Liver (tissue), 9 donors: ENCODE results near the gene SPATC1L. TPM values are rescaled to one million over a fixed set of nuclear protein-coding genes. Genes with fewer than 3 reads are reported as not detected.
"Not testable (repeated sequence)": the region's sequence is repeated elsewhere in the genome, so short reads cannot be mapped to it uniquely, and the experiment has no call there.

Experiments
- DNase-seq: peaks from one replicate; pipeline ENCODE4 v3.0.0-alpha.2; 2017; ENCODE audit warnings: low spot score
- H3K27ac ChIP-seq, 2 donors: one replicate each; pipeline ENCODE4 v1.7.0; 2013; ENCODE audit warnings: inconsistent platforms in 2 of 2, low read length in 2 of 2, control low read depth in 1 of 2, low read depth in 1 of 2, mild to moderate bottlenecking in 1 of 2
- H3K27me3 ChIP-seq, 4 donors: one replicate each; pipeline versions ENCODE4 v1.6.1 to v1.7.0; 2013; ENCODE audit warnings: low read length in 3 of 4, inconsistent platforms in 1 of 4, mild to moderate bottlenecking in 1 of 4, moderate library complexity in 1 of 4; ENCODE audit not compliant: control insufficient read depth in 4 of 4, insufficient read depth in 4 of 4
- H3K36me3 ChIP-seq, 4 donors: one replicate each; pipeline versions ENCODE4 v1.6.1 to v1.7.0; 2013; ENCODE audit warnings: low read length in 3 of 4, mild to moderate bottlenecking in 3 of 4, low read depth in 1 of 4, moderate library complexity in 1 of 4; ENCODE audit not compliant: control insufficient read depth in 4 of 4, insufficient read depth in 3 of 4
- H3K4me1 ChIP-seq, 4 donors: one replicate each; pipeline versions ENCODE4 v1.6.1 to v1.7.0; 2013; ENCODE audit warnings: low read length in 3 of 4, mild to moderate bottlenecking in 3 of 4, moderate library complexity in 1 of 4; ENCODE audit not compliant: control insufficient read depth in 4 of 4, insufficient read depth in 4 of 4
- H3K4me3 ChIP-seq, 3 donors: one replicate each; pipeline versions ENCODE4 v1.6.1 to v1.7.0; 2013; ENCODE audit warnings: low read length in 3 of 3, control low read depth in 1 of 3, low read depth in 1 of 3, mild to moderate bottlenecking in 1 of 3
- H3K9ac ChIP-seq, 2 donors: one replicate each; pipeline ENCODE4 v1.7.0; 2013; ENCODE audit warnings: low read length in 2 of 2, mild to moderate bottlenecking in 2 of 2, moderate library complexity in 2 of 2, control low read depth in 1 of 2, low read depth in 1 of 2
- H3K9me3 ChIP-seq, 4 donors: one replicate each; pipeline versions ENCODE4 v1.6.1 to v1.7.0; 2013; ENCODE audit warnings: low read length in 3 of 4; ENCODE audit not compliant: control insufficient read depth in 4 of 4
- ATF3 ChIP-seq: IDR thresholded peaks from 2 replicates; pipeline ENCODE4 v1.6.1; 2016; ENCODE audit warnings: antibody characterized with exemption
- EGR1 ChIP-seq, 2 donors: IDR thresholded peaks; 2 replicates each; pipeline ENCODE4 v1.6.1; 2016 to 2018; ENCODE audit warnings: antibody characterized with exemption in 2 of 2, low read depth in 2 of 2
- FOXA1 ChIP-seq: IDR thresholded peaks from 2 replicates; pipeline ENCODE4 v1.6.1; 2016; ENCODE audit warnings: antibody characterized with exemption
- HNF4A ChIP-seq, 2 donors: conservative IDR thresholded peaks; 2 replicates each; pipeline ENCODE4 v1.6.1; 2016; ENCODE audit warnings: antibody characterized with exemption in 2 of 2, mild to moderate bottlenecking in 2 of 2
- HNF4G ChIP-seq: IDR thresholded peaks from 2 replicates; pipeline ENCODE4 v1.6.1; 2016; ENCODE audit warnings: antibody characterized with exemption
- JUND ChIP-seq, 2 donors: IDR thresholded peaks; 2 replicates each; pipeline ENCODE4 v1.6.1; 2016; ENCODE audit warnings: antibody characterized with exemption in 2 of 2
- NR2F2 ChIP-seq: IDR thresholded peaks from 2 replicates; pipeline ENCODE4 v1.6.1; 2016; ENCODE audit warnings: antibody characterized with exemption
- REST ChIP-seq: IDR thresholded peaks from 2 replicates; pipeline ENCODE4 v1.6.1; 2016; ENCODE audit warnings: antibody characterized with exemption, mild to moderate bottlenecking
- RXRA ChIP-seq, 2 donors: IDR thresholded peaks; 2 replicates each; pipeline ENCODE4 v1.6.1; 2017 to 2018; ENCODE audit warnings: antibody characterized with exemption in 2 of 2, mild to moderate bottlenecking in 1 of 2
- SP1 ChIP-seq: IDR thresholded peaks from 2 replicates; pipeline ENCODE4 v1.6.1; 2018; ENCODE audit warnings: antibody characterized with exemption, mild to moderate bottlenecking
- TAF1 ChIP-seq: conservative IDR thresholded peaks from 2 replicates; pipeline ENCODE4 v1.6.1; 2016; ENCODE audit warnings: antibody characterized with exemption, mild to moderate bottlenecking
- YY1 ChIP-seq: IDR thresholded peaks from 2 replicates; pipeline ENCODE4 v1.6.1; 2016; ENCODE audit warnings: antibody characterized with exemption, mild to moderate bottlenecking
- ZBTB33 ChIP-seq: IDR thresholded peaks from 2 replicates; pipeline ENCODE4 v1.6.1; 2016; ENCODE audit warnings: antibody characterized with exemption
- whole genome bisulfite sequencing: extraction: QIAGEN DNeasy Blood & Tissue Kit; methylation state at CpG from one replicate; pipeline ENCODE4 v1.1.7; 2013; 5-methylcytosine and 5-hydroxymethylcytosine counted together
- polyA plus RNA-seq, 2 donors: library from polyadenylated mRNA; stranded (reverse) in 1 of 2; unstranded in 1 of 2; fragments of 200-250 nt in 1 of 2; fragments of >200 nt in 1 of 2; fragmentation: Nextera tagmentation in 1 of 2; extraction: Ambion mirVana in 1 of 2; gene quantifications; one replicate each; pipeline versions ENCODE4 v1.2.1 to v1.2.3, GENCODE V29; 2013 to 2015
- total RNA-seq, 2 donors: library from RNA; depleted of rRNA; stranded (reverse); fragments of >200 nt; gene quantifications; one replicate each; pipeline ENCODE4 v1.2.3, GENCODE V29; 2014
- TF ChIP-seq, protein P1 (sequence below): IDR thresholded peaks from 2 replicates; pipeline ENCODE4 v1.6.1; 2016; ENCODE audit warnings: antibody characterized with exemption
- donor health status: healthy.
- donor health status: healthy.
- donor health status: healthy.
- donor health status: healthy.
- donor health status: healthy.

SPATC1L gene
- total and polyA plus RNA-seq, 4 donors: 0.33 to 3.5 (median 0.79) TPM

- TF ChIP-seq REST: no peak
- no peak for TF ChIP-seq SP1
Measured at GRCh38 chr21:46142582-46143473, 41.4 kb downstream of the SPATC1L start (continued).

- TF ChIP-seq HNF4G (no peak), FOXA1 (no peak), NR2F2 (no peak), RXRA (IDR thresholded peaks at IDR 0.05) (no peak), ATF3 (no peak), ZBTB33 (no peak), EGR1 (IDR thresholded peaks at IDR 0.05; ENCODE audit: low read depth in 2 of 2) (no peak), TAF1 (no peak), HNF4A (conservative IDR thresholded peaks at IDR 0.05) (no peak), YY1 (no peak), JUND (IDR thresholded peaks at IDR 0.05) (no peak)
- TF ChIP-seq, protein P1, sequence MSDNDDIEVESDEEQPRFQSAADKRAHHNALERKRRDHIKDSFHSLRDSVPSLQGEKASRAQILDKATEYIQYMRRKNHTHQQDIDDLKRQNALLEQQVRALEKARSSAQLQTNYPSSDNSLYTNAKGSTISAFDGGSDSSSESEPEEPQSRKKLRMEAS: no peak
- 94% methylated on average over 45 of the region's 45 CpGs for WGBS
- H3K36me3 ChIP-seq: peaks cover 16 to 46% (median 21%) of the 10 kb centered on the region in 4 donors
- H3K9me3 ChIP-seq: peaks cover 0 to 3% (median 0%) of the 10 kb centered on the region in 4 donors
- no peaks in the 10 kb centered on the region for H3K27me3 ChIP-seq
- H3K4me1 ChIP-seq: peaks cover 0 to 5% (median 1%) of the 10 kb centered on the region in 4 donors
- H3K27ac ChIP-seq: no peak overlapping the region
- H3K9ac ChIP-seq: no peak overlapping the region
- H3K4me3 ChIP-seq: no peak overlapping the region
- no peak for DNase-seq
Measured at GRCh38 chr21:46141767-46142581, 42.3 kb downstream of the SPATC1L start.

DNA sequence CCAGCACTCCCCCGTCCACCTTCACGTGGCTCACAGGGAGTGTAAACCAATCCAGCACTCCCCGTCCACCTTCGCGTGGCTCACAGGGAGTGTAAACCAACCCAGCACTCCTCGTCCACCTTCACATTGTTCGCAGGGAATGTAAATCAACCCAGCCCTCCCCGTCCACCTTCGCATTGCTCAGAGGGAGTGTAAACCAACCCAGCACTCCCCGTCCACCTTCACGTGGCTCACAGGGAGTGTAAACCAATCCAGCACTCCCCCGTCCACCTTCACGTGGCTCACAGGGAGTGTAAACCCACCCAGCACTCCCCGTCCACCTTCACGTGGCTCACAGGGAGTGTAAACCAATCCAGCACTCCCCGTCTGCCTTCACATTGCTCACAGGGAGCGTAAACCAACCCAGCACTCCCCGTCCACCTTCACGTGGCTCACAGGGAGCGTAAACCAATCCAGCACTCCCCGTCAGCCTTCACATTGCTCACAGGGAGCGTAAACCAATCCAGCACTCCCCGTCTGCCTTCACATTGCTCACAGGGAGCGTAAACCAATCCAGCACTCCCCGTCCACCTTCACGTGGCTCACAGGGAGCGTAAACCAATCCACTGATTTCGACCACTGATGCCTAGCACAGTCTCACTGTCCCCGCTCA lies 43.8 kb downstream of the SPATC1L start:
- not testable (repeated sequence) for H3K27me3 ChIP-seq, H3K9me3 ChIP-seq, DNase-seq, H3K4me3 ChIP-seq, H3K9ac ChIP-seq, H3K27ac ChIP-seq, H3K4me1 ChIP-seq
- H3K36me3 ChIP-seq: peaks cover 11 to 37% (median 20%) of the 10 kb centered on the region in 4 donors
- WGBS: 77% methylated on average over 29 of the region's 29 CpGs
